ENCODE measurements around the gene PLA2G2F.

PLA2G2F gene

GRCh38 chr1:20147846-20148570 lies 8.9 kb downstream of the PLA2G2F start:
- Mint-ChIP-seq H3K4me3 (no peak overlapping the region), H3K27ac (no peak overlapping the region), H3K27me3 (no peaks in the 10 kb centered on the region), H3K36me3 (ENCODE audit: low read depth) (no peaks in the 10 kb centered on the region), H3K9me3 (no peaks in the 10 kb centered on the region), H3K4me1 (ENCODE audit: low read depth) (no peaks in the 10 kb centered on the region)

- Mint-ChIP-seq H3K4me3 (no peak overlapping the region), H3K36me3 (ENCODE audit: low read depth) (no peaks in the 10 kb centered on the region), H3K9me3 (no peaks in the 10 kb centered on the region), H3K27me3 (no peaks in the 10 kb centered on the region), H3K4me1 (ENCODE audit: low read depth) (no peaks in the 10 kb centered on the region), H3K27ac (no peak overlapping the region)
Observed at GRCh38 chr1:20148571-20149500, 9.7 kb downstream of the PLA2G2F start.

GRCh38 chr1:20149601-20150325 lies 10.6 kb downstream of the PLA2G2F start:
- Mint-ChIP-seq H3K4me3 (no peak overlapping the region), H3K36me3 (ENCODE audit: low read depth) (no peaks in the 10 kb centered on the region), H3K4me1 (ENCODE audit: low read depth) (peaks cover 7% of the 10 kb centered on the region), H3K27ac (no peak overlapping the region), H3K9me3 (no peaks in the 10 kb centered on the region), H3K27me3 (no peaks in the 10 kb centered on the region)

- Mint-ChIP-seq H3K4me1 (ENCODE audit: low read depth) (peaks cover 8% of the 10 kb centered on the region), H3K4me3 (no peak overlapping the region), H3K27me3 (no peaks in the 10 kb centered on the region), H3K36me3 (ENCODE audit: low read depth) (no peaks in the 10 kb centered on the region), H3K27ac (no peak overlapping the region), H3K9me3 (no peaks in the 10 kb centered on the region)
Observed at GRCh38 chr1:20150326-20150705, 11.2 kb downstream of the PLA2G2F start.

GRCh38 chr1:20150969-20151368 lies 11.8 kb downstream of the PLA2G2F start:
- Mint-ChIP-seq H3K4me3 (no peak overlapping the region), H3K36me3 (ENCODE audit: low read depth) (no peaks in the 10 kb centered on the region), H3K27me3 (no peaks in the 10 kb centered on the region), H3K9me3 (no peaks in the 10 kb centered on the region), H3K4me1 (ENCODE audit: low read depth) (peaks cover 8% of the 10 kb centered on the region), H3K27ac (no peak overlapping the region)

GRCh38 chr1:20151906-20152598 lies 12.9 kb downstream of the PLA2G2F start:
- peak overlapping the region; percentile 62 for H3K4me3 Mint-ChIP-seq
- no peak overlapping the region for H3K27ac Mint-ChIP-seq
- peaks cover 8% of the 10 kb centered on the region for H3K4me1 Mint-ChIP-seq (ENCODE audit: low read depth)
- no peaks in the 10 kb centered on the region for H3K36me3 Mint-ChIP-seq (ENCODE audit: low read depth)
- no peaks in the 10 kb centered on the region for H3K9me3 Mint-ChIP-seq
- no peaks in the 10 kb centered on the region for H3K27me3 Mint-ChIP-seq

GRCh38 chr1:20152599-20152930 lies 13.4 kb downstream of the PLA2G2F start:
- H3K4me3 Mint-ChIP-seq: peak overlapping the region; percentile 62
- H3K36me3 Mint-ChIP-seq (ENCODE audit: low read depth): no peaks in the 10 kb centered on the region
- peaks cover 8% of the 10 kb centered on the region for H3K4me1 Mint-ChIP-seq (ENCODE audit: low read depth)
- no peaks in the 10 kb centered on the region for H3K27me3 Mint-ChIP-seq
- no peaks in the 10 kb centered on the region for H3K9me3 Mint-ChIP-seq
- no peak overlapping the region for H3K27ac Mint-ChIP-seq

- Mint-ChIP-seq H3K9me3 (no peaks in the 10 kb centered on the region), H3K4me3 (no peak overlapping the region), H3K27me3 (no peaks in the 10 kb centered on the region), H3K36me3 (ENCODE audit: low read depth) (no peaks in the 10 kb centered on the region), H3K27ac (no peak overlapping the region), H3K4me1 (ENCODE audit: low read depth) (peaks cover 8% of the 10 kb centered on the region)
Observed at GRCh38 chr1:20153000-20153418, 13.9 kb downstream of the PLA2G2F start.

GRCh38 chr1:20154301-20154831 lies 15.2 kb downstream of the PLA2G2F start:
- H3K4me3 Mint-ChIP-seq: no peak overlapping the region
- H3K27me3 Mint-ChIP-seq: no peaks in the 10 kb centered on the region
- peak overlapping the region; percentile 46 for H3K27ac Mint-ChIP-seq
- H3K9me3 Mint-ChIP-seq: peaks cover 5% of the 10 kb centered on the region
- H3K4me1 Mint-ChIP-seq (ENCODE audit: low read depth): peaks cover 8% of the 10 kb centered on the region
- H3K36me3 Mint-ChIP-seq (ENCODE audit: low read depth): no peaks in the 10 kb centered on the region

- Mint-ChIP-seq H3K36me3 (ENCODE audit: low read depth) (peaks cover 7% of the 10 kb centered on the region), H3K4me3 (no peak overlapping the region), H3K27me3 (no peaks in the 10 kb centered on the region), H3K4me1 (ENCODE audit: low read depth) (peaks cover 8% of the 10 kb centered on the region), H3K9me3 (peaks cover 17% of the 10 kb centered on the region), H3K27ac (no peak overlapping the region)
Observed at GRCh38 chr1:20158358-20159070, 19.4 kb downstream of the PLA2G2F start.

- Mint-ChIP-seq H3K36me3 (ENCODE audit: low read depth) (peaks cover 7% of the 10 kb centered on the region), H3K9me3 (peaks cover 23% of the 10 kb centered on the region), H3K4me1 (ENCODE audit: low read depth) (no peaks in the 10 kb centered on the region), H3K27me3 (peaks cover under 1% of the 10 kb centered on the region), H3K27ac (no peak overlapping the region), H3K4me3 (no peak overlapping the region)
Observed at GRCh38 chr1:20160034-20160433, 20.9 kb downstream of the PLA2G2F start.

- Mint-ChIP-seq H3K4me3 (no peak overlapping the region), H3K27ac (no peak overlapping the region), H3K9me3 (peaks cover 22% of the 10 kb centered on the region), H3K27me3 (peaks cover 9% of the 10 kb centered on the region), H3K36me3 (ENCODE audit: low read depth) (peaks cover 7% of the 10 kb centered on the region), H3K4me1 (ENCODE audit: low read depth) (no peaks in the 10 kb centered on the region)
Observed at GRCh38 chr1:20164694-20165202, 25.6 kb downstream of the PLA2G2F start.

GRCh38 chr1:20165522-20165951 lies 26.4 kb downstream of the PLA2G2F start:
- Mint-ChIP-seq H3K4me3 (no peak overlapping the region), H3K36me3 (ENCODE audit: low read depth) (peaks cover 7% of the 10 kb centered on the region), H3K27ac (no peak overlapping the region), H3K9me3 (peaks cover 19% of the 10 kb centered on the region), H3K4me1 (ENCODE audit: low read depth) (peaks cover 4% of the 10 kb centered on the region), H3K27me3 (peaks cover 9% of the 10 kb centered on the region)

GRCh38 chr1:20166051-20166450 lies 26.9 kb downstream of the PLA2G2F start:
- peaks cover 7% of the 10 kb centered on the region for H3K36me3 Mint-ChIP-seq (ENCODE audit: low read depth)
- peaks cover 19% of the 10 kb centered on the region for H3K9me3 Mint-ChIP-seq
- peaks cover 9% of the 10 kb centered on the region for H3K27me3 Mint-ChIP-seq
- H3K27ac Mint-ChIP-seq: no peak overlapping the region
- H3K4me1 Mint-ChIP-seq (ENCODE audit: low read depth): peaks cover 4% of the 10 kb centered on the region
- H3K4me3 Mint-ChIP-seq: no peak overlapping the region
